ENCODE results near the gene MAG. TPM values are rescaled to one million over a fixed set of nuclear protein-coding genes. Genes with fewer than 3 reads are reported as not detected.

Gene MAG
- total and polyA plus RNA-seq, 9 of the 15 experiments (the other 6 are each of a cell fraction or from before 2014, with no cell fraction given), result 0.11 to 10.0 (median 1.6) TPM

DNA sequence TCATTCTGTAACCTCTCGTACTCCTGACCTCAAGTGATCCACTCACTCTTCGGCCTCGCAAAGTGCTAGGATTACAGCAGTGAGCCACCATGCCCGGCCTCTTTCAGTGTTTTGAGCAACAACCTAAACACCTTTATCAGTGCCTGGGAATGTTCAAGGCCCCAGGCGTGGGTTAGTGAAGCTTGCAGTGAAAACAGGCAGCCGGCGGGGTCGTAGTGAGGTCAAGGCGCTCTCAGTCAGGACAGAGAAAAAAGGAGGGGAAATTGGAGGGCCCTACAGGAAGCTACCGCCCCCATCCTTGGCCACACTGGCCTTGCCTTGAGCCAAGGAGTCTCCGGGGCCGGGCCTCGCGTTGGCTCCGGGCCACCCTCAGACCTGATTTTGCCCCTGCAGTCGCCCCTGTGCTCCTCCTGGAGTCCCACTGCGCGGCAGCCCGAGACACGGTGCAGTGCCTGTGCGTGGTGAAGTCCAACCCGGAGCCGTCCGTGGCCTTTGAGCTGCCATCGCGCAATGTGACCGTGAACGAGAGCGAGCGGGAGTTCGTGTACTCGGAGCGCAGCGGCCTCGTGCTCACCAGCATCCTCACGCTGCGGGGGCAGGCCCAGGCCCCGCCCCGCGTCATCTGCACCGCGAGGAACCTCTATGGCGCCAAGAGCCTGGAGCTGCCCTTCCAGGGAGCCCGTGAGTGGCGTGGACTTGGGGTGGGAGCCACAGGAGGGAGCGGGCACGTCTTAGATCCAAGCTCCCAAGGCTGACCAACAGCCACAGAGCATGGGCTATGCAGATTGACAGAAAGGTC, 17.7 kb downstream of the MAG start (continued):
- TF ChIP-seq MGA (IDR thresholded peaks at IDR 0.05), result peak; percentile 100
- no peak for TF ChIP-seq ZNF239 (CRISPR knock-in tag; IDR thresholded peaks at IDR 0.05)
- no peak for TF ChIP-seq FIP1L1 (IDR thresholded peaks at IDR 0.05; ENCODE audit: low read depth, low read length, poor library complexity, severe bottlenecking)
- TF ChIP-seq ZNF398 (CRISPR knock-in tag; IDR thresholded peaks at IDR 0.05), result peak; percentile 20; the same call in 1 of the 2 replicates
- peak; percentile 41; the same call in 1 of the 2 replicates for TF ChIP-seq ZNF449 (CRISPR knock-in tag; IDR thresholded peaks at IDR 0.05)
- TF ChIP-seq ZNF217 (CRISPR knock-in tag; IDR thresholded peaks at IDR 0.05), result no peak
- TF ChIP-seq CHD2 (IDR thresholded peaks at IDR 0.05; ENCODE audit: low read depth, low read length), result 0 out of 2 replicates have a peak, but pooled peaks have one; percentile 42
- TF ChIP-seq, protein P1, sequence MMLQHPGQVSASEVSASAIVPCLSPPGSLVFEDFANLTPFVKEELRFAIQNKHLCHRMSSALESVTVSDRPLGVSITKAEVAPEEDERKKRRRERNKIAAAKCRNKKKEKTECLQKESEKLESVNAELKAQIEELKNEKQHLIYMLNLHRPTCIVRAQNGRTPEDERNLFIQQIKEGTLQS (IDR thresholded peaks at IDR 0.05), result peak; percentile 25; the same call in 1 of the 2 replicates
- TF ChIP-seq, protein P1 (CRISPR knock-in tag; conservative IDR thresholded peaks at IDR 0.05), result no peak
- TF ChIP-seq TCF7 (IDR thresholded peaks at IDR 0.05; ENCODE audit: borderline replicate concordance), result no peak
- TF ChIP-seq NUFIP1 (IDR thresholded peaks at IDR 0.05; ENCODE audit: partially characterized antibody), result peak; percentile 78

Data from K562 (cell line).